ENCODE measurements around the gene THAP7. TPM values are rescaled to one million over a fixed set of nuclear protein-coding genes. Genes with fewer than 3 reads are reported as not detected.

The THAP7 gene
- total and polyA plus RNA-seq, 2 donors from 2014 or later = 25.5 to 44.1 TPM

DNA sequence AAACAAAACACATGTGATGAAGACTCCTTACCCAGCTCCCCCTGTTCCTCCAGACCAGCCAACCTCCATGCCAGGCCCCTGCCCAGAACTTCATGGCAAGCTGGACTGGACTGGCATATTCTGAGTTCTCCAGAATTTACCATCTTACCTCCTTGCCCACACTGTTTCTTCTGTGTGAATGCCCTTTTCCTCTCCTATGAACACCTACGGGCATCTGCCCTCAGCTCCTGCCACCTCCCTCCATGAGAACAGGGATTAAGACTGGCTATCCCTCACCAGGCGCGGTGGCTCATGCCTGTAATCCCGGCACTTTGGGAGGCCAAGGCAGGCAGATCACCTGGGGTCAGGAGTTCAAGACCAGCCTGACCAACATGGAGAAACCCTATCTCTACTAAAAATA lies 41.3 kb downstream of the THAP7 start:
- H3K9me3 ChIP-seq (ENCODE audit: control insufficient read depth in 2 of 3, insufficient read depth in 1 of 3, low read length in 3 of 3) = no peaks in the 10 kb centered on the region
- no peak for DNase-seq
- FAIRE-seq = no peak
- H3K4me3 ChIP-seq (ENCODE audit: low read length in 3 of 3) = no peak overlapping the region
- peaks cover 0 to 15% (median 0%) of the 10 kb centered on the region in 3 donors for H3K4me1 ChIP-seq (ENCODE audit: control insufficient read depth in 2 of 3, insufficient read depth in 2 of 3, low read depth in 1 of 3, low read length in 3 of 3)
- intact Hi-C loops (cut with DNase I) = no loop called here
- TF ChIP-seq, protein P1, sequence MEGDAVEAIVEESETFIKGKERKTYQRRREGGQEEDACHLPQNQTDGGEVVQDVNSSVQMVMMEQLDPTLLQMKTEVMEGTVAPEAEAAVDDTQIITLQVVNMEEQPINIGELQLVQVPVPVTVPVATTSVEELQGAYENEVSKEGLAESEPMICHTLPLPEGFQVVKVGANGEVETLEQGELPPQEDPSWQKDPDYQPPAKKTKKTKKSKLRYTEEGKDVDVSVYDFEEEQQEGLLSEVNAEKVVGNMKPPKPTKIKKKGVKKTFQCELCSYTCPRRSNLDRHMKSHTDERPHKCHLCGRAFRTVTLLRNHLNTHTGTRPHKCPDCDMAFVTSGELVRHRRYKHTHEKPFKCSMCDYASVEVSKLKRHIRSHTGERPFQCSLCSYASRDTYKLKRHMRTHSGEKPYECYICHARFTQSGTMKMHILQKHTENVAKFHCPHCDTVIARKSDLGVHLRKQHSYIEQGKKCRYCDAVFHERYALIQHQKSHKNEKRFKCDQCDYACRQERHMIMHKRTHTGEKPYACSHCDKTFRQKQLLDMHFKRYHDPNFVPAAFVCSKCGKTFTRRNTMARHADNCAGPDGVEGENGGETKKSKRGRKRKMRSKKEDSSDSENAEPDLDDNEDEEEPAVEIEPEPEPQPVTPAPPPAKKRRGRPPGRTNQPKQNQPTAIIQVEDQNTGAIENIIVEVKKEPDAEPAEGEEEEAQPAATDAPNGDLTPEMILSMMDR (IDR thresholded peaks at IDR 0.05; ENCODE audit: borderline replicate concordance, extremely low read depth, insufficient read depth) = no peak
- no peak overlapping the region for H3K9ac ChIP-seq (ENCODE audit: low read length in 3 of 3)
- H3K27ac ChIP-seq (ENCODE audit: low read depth in 2 of 2, low read length in 2 of 2) = no peak overlapping the region
- H3K27me3 ChIP-seq (ENCODE audit: control insufficient read depth, insufficient read depth, low read length) = peaks cover 3% of the 10 kb centered on the region
- H3K36me3 ChIP-seq (ENCODE audit: control insufficient read depth in 2 of 3, insufficient read depth in 3 of 3, low read length in 3 of 3) = no peaks in the 10 kb centered on the region

DNA sequence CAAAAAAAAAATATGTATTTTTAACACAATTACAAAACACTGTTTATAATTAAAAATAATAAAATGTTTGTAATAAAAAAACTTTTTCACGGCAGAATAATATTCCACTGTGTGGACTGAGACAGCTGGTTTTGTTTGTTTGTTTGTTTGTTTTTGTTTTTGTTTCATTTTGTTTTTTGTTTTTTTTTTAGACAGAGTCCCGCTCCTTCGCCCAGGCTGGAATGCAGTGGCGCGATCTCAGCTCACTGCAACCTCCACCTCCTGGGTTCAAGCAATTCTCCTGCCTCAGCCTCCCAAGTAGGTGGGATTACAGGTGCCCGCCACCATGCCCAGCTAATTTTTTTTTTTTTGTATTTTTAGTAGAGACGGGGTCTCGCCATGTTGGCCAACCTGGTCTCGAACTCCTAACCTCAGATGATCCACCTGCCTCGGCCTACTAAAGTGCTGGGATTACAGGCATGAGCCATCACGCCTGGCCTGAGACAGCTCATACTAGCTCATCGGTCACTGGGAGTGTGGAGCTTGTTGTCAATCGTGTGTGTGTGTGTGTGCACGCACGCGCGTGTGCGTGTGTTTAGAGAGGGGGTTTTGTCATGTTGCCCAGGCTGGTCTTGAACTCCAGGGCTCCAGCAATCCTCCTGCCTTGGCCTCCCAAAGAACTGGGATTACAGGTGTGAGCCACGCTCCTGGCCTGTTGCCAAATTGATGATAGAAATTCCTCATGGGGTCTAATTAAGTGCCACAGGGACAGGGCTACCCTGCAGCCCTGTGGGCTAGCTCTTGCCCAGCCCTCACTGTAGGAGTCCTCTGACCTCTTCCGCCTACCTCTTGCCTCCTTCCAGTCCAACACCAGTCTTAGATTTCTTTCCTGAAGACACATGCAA lies 42.1 kb downstream of the THAP7 start:
- no peak for DNase-seq

DNA sequence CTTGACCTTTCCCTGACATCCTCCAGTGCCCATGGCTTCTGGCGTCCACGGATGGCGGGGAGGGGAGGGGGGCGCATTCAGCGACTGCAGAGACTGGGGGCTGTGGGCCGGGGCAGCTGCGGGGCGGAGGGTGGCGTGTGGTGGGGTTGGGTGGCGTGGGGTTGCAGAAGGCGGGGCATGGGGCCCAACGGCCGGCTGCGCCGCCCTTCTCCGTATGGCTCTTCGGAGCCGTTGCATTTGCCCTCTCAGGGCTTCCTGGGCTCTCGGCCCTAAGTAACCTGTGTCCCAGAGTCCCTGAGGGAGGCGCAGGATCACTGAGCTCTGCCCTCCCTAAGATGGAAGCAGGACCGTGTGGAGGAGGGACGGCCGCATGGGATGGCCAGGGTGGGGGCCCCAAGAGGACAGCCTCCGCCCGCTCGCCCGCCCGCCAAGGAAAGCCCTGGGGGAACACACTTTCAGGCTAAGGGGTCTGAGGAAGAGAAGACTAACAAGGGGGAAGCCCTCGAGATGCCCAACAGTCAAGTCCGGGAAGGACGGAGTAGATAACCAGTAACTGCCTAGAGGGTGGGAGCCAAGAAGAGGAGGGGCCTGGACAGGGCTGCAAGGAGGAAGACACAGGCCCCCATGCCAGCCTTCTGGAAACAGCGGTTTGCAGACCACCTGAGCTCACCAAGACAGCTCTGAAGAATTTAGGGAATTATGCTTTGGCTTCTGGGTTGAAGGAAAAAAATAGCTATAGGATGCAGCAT lies 44.1 kb downstream of the THAP7 start:
- H3K36me3 ChIP-seq (ENCODE audit: control insufficient read depth in 2 of 3, insufficient read depth in 3 of 3, low read length in 3 of 3) = peaks cover 0 to 11% (median 3%) of the 10 kb centered on the region in 3 donors
- TF ChIP-seq, protein P1 (IDR thresholded peaks at IDR 0.05; ENCODE audit: borderline replicate concordance, extremely low read depth, insufficient read depth) = no peak
- FAIRE-seq (no peak), DNase-seq (peak in 2 of 5 donors; percentile 24 to 76)
- intact Hi-C loops (cut with DNase I) = no loop called here
- no peaks in the 10 kb centered on the region for H3K9me3 ChIP-seq (ENCODE audit: control insufficient read depth in 2 of 3, insufficient read depth in 1 of 3, low read length in 3 of 3)
- H3K4me1 ChIP-seq (ENCODE audit: control insufficient read depth in 2 of 3, insufficient read depth in 2 of 3, low read depth in 1 of 3, low read length in 3 of 3) = peaks cover 0 to 9% (median 0%) of the 10 kb centered on the region in 3 donors
- no peaks in the 10 kb centered on the region for H3K27me3 ChIP-seq (ENCODE audit: control insufficient read depth, insufficient read depth, low read length)
- H3K9ac ChIP-seq (ENCODE audit: low read length in 3 of 3) = peak overlapping the region in 1 of 3 donors; percentile 61
- peak overlapping the region in 2 of 3 donors; percentile 56 to 67 for H3K4me3 ChIP-seq (ENCODE audit: low read length in 3 of 3)
- peak overlapping the region in 1 of 2 donors; percentile 51 for H3K27ac ChIP-seq (ENCODE audit: low read depth in 2 of 2, low read length in 2 of 2)

More for the DNA sequence above, 42.1 kb downstream of the THAP7 start:
- Histone ChIP-seq H3K9ac (ENCODE audit: low read length in 3 of 3) (no peak overlapping the region), H3K27me3 (ENCODE audit: control insufficient read depth, insufficient read depth, low read length) (peaks cover 3% of the 10 kb centered on the region), H3K9me3 (ENCODE audit: control insufficient read depth in 2 of 3, insufficient read depth in 1 of 3, low read length in 3 of 3) (no peaks in the 10 kb centered on the region), H3K4me3 (ENCODE audit: low read length in 3 of 3) (no peak overlapping the region), H3K27ac (ENCODE audit: low read depth in 2 of 2, low read length in 2 of 2) (no peak overlapping the region), H3K36me3 (ENCODE audit: control insufficient read depth in 2 of 3, insufficient read depth in 3 of 3, low read length in 3 of 3) (no peaks in the 10 kb centered on the region), H3K4me1 (ENCODE audit: control insufficient read depth in 2 of 3, insufficient read depth in 2 of 3, low read depth in 1 of 3, low read length in 3 of 3) (peaks cover 0 to 11% (median 0%) of the 10 kb centered on the region in 3 donors)
- no peak for FAIRE-seq
- TF ChIP-seq, protein P1 (IDR thresholded peaks at IDR 0.05; ENCODE audit: borderline replicate concordance, extremely low read depth, insufficient read depth) = no peak
- intact Hi-C loops (cut with DNase I) = no loop called here
